Mammary epithelial cell (primary cell): ENCODE data around the gene SPINK5.

Experiments
- EZH2 ChIP-seq: IDR thresholded peaks from 2 replicates; pipeline ENCODE4 v1.6.1; 2012; ENCODE audit warnings: low read length, inconsistent platforms, borderline replicate concordance
- TF ChIP-seq, protein P1 (sequence below), 2 donors: IDR thresholded peaks in 1 of 2; conservative IDR thresholded peaks in 1 of 2; 2 replicates each; pipeline ENCODE4 v1.5.1; 2011 to 2012; ENCODE audit warnings: inconsistent platforms in 2 of 2, low read length in 2 of 2, mild to moderate bottlenecking in 2 of 2, control low read depth in 1 of 2, low read depth in 1 of 2; ENCODE audit not compliant: insufficient read depth in 1 of 2; ENCODE audit errors: extremely low read depth in 1 of 2

DNA sequence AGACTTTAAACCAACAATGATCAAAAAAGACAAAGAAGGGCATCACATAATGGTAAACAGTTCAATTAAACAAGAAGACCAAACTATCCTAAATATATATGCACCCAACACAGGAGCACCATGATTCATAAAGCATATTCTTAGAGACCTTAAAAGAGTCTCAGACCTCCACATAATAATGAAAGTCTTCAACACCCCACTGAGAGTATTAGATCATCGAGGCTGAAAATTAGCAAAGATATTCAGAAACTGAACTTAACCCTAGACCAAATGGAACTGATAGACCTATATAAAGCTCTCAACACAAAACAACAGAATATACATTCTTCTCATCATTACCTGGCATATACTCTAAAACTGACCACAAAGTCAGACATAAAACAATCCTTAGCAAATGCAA lies 92.8 kb downstream of the SPINK5 start:
- no peak for TF ChIP-seq EZH2
- TF ChIP-seq, protein P1, sequence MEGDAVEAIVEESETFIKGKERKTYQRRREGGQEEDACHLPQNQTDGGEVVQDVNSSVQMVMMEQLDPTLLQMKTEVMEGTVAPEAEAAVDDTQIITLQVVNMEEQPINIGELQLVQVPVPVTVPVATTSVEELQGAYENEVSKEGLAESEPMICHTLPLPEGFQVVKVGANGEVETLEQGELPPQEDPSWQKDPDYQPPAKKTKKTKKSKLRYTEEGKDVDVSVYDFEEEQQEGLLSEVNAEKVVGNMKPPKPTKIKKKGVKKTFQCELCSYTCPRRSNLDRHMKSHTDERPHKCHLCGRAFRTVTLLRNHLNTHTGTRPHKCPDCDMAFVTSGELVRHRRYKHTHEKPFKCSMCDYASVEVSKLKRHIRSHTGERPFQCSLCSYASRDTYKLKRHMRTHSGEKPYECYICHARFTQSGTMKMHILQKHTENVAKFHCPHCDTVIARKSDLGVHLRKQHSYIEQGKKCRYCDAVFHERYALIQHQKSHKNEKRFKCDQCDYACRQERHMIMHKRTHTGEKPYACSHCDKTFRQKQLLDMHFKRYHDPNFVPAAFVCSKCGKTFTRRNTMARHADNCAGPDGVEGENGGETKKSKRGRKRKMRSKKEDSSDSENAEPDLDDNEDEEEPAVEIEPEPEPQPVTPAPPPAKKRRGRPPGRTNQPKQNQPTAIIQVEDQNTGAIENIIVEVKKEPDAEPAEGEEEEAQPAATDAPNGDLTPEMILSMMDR (conservative IDR thresholded peaks at IDR 0.05 in 1 of 2, IDR thresholded peaks at IDR 0.05 in 1 of 2; ENCODE audit: extremely low read depth in 1 of 2, insufficient read depth in 1 of 2, low read depth in 1 of 2, low read length in 2 of 2): no peak
